ENCODE results near the gene FHOD3. TPM values are rescaled to one million over a fixed set of nuclear protein-coding genes. Genes with fewer than 3 reads are reported as not detected.

Gene FHOD3
- total and polyA plus RNA-seq, 2 of the 8 experiments (the other 6 are each of a cell fraction or from before 2014, with no cell fraction given), result 9.7 to 10.5 TPM

GRCh38 chr18:36427831-36428230, 130.3 kb downstream of the FHOD3 start:
- no peak overlapping the region for H3K14ac ChIP-seq (ENCODE audit: insufficient read length)
- FAIRE-seq, result no peak
- H3K4me3 ChIP-seq (ENCODE audit: extremely low read depth in 1 of 4, insufficient read depth in 2 of 4, low read depth in 3 of 4, low read length in 4 of 4), result no peak overlapping the region
- H3K18ac ChIP-seq (ENCODE audit: extremely low read depth, low read length), result no peak overlapping the region
- H3K36me3 ChIP-seq (ENCODE audit: control insufficient read depth in 2 of 4, insufficient read depth in 4 of 4, low read length in 3 of 4), result no peaks in the 10 kb centered on the region
- H3K9me3 ChIP-seq (ENCODE audit: insufficient read depth in 2 of 2, low read depth in 1 of 2, low read length in 1 of 2), result no peaks in the 10 kb centered on the region
- H3K79me2 ChIP-seq (ENCODE audit: control insufficient read depth in 1 of 2, insufficient read depth in 2 of 2, low read length in 2 of 2), result no peaks in the 10 kb centered on the region; a peak in 1 of 4 replicates
- H3K27me3 ChIP-seq (replicated peaks in 1 of 4; ENCODE audit: control insufficient read depth in 3 of 4, extremely low read depth in 1 of 4, insufficient read depth in 3 of 4, low read length in 3 of 4), result no peaks in the 10 kb centered on the region
- H2BK15ac ChIP-seq (ENCODE audit: low read length), result no peak overlapping the region
- H3K56ac ChIP-seq (replicated peaks; ENCODE audit: insufficient read length, low read depth, low read length), result no peak overlapping the region
- no peak overlapping the region for H2BK12ac ChIP-seq (ENCODE audit: low read depth, low read length)
- H2BK5ac ChIP-seq (ENCODE audit: low read depth, low read length), result no peak overlapping the region
- no peaks in the 10 kb centered on the region for H3K23me2 ChIP-seq (ENCODE audit: low read depth, low read length)
- H3K27ac ChIP-seq (ENCODE audit: low read depth, low read length), result no peak overlapping the region
- no peak overlapping the region for H4K91ac ChIP-seq (replicated peaks; ENCODE audit: insufficient read length, low read length)
- no peak for TF ChIP-seq RBBP5 (IDR thresholded peaks at IDR 0.05; ENCODE audit: borderline replicate concordance, low read depth, low read length)
- TF ChIP-seq EZH2 (IDR thresholded peaks at IDR 0.05; ENCODE audit: low read depth, low read length, severe bottlenecking), result no peak
- no peak for TF ChIP-seq CHD2 (IDR thresholded peaks at IDR 0.05; ENCODE audit: low read length)
- no peak for TF ChIP-seq EGR1 (IDR thresholded peaks at IDR 0.05; ENCODE audit: borderline replicate concordance, low read depth, low read length)
- no peak for TF ChIP-seq MAFK (IDR thresholded peaks at IDR 0.05; ENCODE audit: low read depth, low read length)
- H2BK120ac ChIP-seq (replicated peaks; ENCODE audit: low read depth, low read length), result no peak overlapping the region
- H2AFZ ChIP-seq (ENCODE audit: low read length), result no peak overlapping the region
- H4K20me1 ChIP-seq (replicated peaks in 1 of 2; ENCODE audit: control insufficient read depth in 1 of 2, insufficient read depth in 2 of 2, low read length in 2 of 2), result no peaks in the 10 kb centered on the region
- 87% methylated on average over 2 of the region's 2 CpGs; no CpG with 5 or more reads in 1 of the 2 experiments for WGBS, 2 experiments (ENCODE audit: extremely low coverage in 1 of 2, insufficient coverage in 1 of 2, insufficient read length in 1 of 2, insufficient replicate concordance in 2 of 2, low coverage in 1 of 2, low lambda C conversion rate in 2 of 2, missing lambda C conversion rate in 1 of 2)
- DNase-seq (ENCODE audit: low read depth in 1 of 2, low spot score in 2 of 2), result no peak
- H3K4me2 ChIP-seq (ENCODE audit: insufficient read depth in 1 of 2, low read depth in 2 of 2, low read length in 2 of 2), result no peak overlapping the region
- no peak overlapping the region for H2BK20ac ChIP-seq (ENCODE audit: low read length)
- no peak overlapping the region for H3K4ac ChIP-seq (replicated peaks; ENCODE audit: insufficient read length, low read depth, low read length)
- ChIA-PET POLR2A (ENCODE audit: partially characterized antibody) (no interaction called here), CTCF (ENCODE audit: partially characterized antibody) (interaction anchor here (1.6 to 15.7 kb wide), 2 partner anchors 12 to 99 kb away, joined by 3 to 163 read pairs; no protein-coding TSS in a partner anchor)
- no peak overlapping the region for H3K23ac ChIP-seq (ENCODE audit: insufficient read length)
- no peak overlapping the region for H2AK5ac ChIP-seq (ENCODE audit: low read depth, low read length)
- no peaks in the 10 kb centered on the region for H3K4me1 ChIP-seq (replicated peaks in 1 of 4; ENCODE audit: control insufficient read depth in 3 of 4, insufficient read depth in 4 of 4, low read length in 3 of 4)
- no peak overlapping the region for H4K8ac ChIP-seq (ENCODE audit: extremely low read depth, insufficient read depth, low read length)
- H3K79me1 ChIP-seq (ENCODE audit: low read depth, low read length), result no peaks in the 10 kb centered on the region; the same call in 1 of the 2 replicates
- H3K9ac ChIP-seq (replicated peaks in 1 of 4; ENCODE audit: extremely low read depth in 1 of 4, low read depth in 3 of 4, low read length in 3 of 4), result no peak overlapping the region
- H4K5ac ChIP-seq (ENCODE audit: insufficient read length, low read depth, low read length), result no peak overlapping the region
